Stimulated activated CD8-positive, alpha-beta memory T cell treated with anti-CD3 and anti-CD28 coated beads, Interleukin-4, amount 100 ng/mL, for 1 hour (primary cell): ENCODE data around the gene MOB2.

ENCODE experiments used
- DNase-seq, 2 donors: peaks; one replicate each; pipeline ENCODE4 v3.0.0-alpha.2; 2020; ENCODE audit warnings: low read depth in 2 of 2, low spot score in 1 of 2

Gene MOB2

GRCh38 chr11:1487851-1488574, 1.4 kb upstream of the MOB2 start:
- DNase-seq, result no peak

GRCh38 chr11:1487091-1487850, 692 bp upstream of the MOB2 start:
- no peak for DNase-seq

GRCh38 chr11:1485504-1485885, 1.1 kb downstream of the MOB2 start:
- no peak for DNase-seq

- no peak for DNase-seq
Measured at GRCh38 chr11:1484695-1485503, 1.7 kb downstream of the MOB2 start.

GRCh38 chr11:1484061-1484671, 2.4 kb downstream of the MOB2 start:
- no peak for DNase-seq

- no peak for DNase-seq
Measured at GRCh38 chr11:1483445-1483961, 3.1 kb downstream of the MOB2 start.

GRCh38 chr11:1482581-1483444, 3.8 kb downstream of the MOB2 start:
- no peak for DNase-seq

GRCh38 chr11:1481861-1482441, 4.6 kb downstream of the MOB2 start:
- no peak for DNase-seq

GRCh38 chr11:1481483-1481825, 5.1 kb downstream of the MOB2 start:
- no peak for DNase-seq

GRCh38 chr11:1480555-1481482, 5.8 kb downstream of the MOB2 start:
- DNase-seq, result no peak

GRCh38 chr11:1480191-1480554, 6.4 kb downstream of the MOB2 start:
- DNase-seq, result no peak

GRCh38 chr11:1479678-1480118, 6.9 kb downstream of the MOB2 start:
- no peak for DNase-seq

- no peak for DNase-seq
Measured at GRCh38 chr11:1479006-1479677, 7.4 kb downstream of the MOB2 start.

GRCh38 chr11:1478544-1478943, 8.0 kb downstream of the MOB2 start:
- no peak for DNase-seq

- DNase-seq, result no peak
Measured at GRCh38 chr11:1478011-1478410, 8.6 kb downstream of the MOB2 start.

- DNase-seq, result no peak
Measured at GRCh38 chr11:1476940-1477736, 9.4 kb downstream of the MOB2 start.

GRCh38 chr11:1475841-1476240, 10.7 kb downstream of the MOB2 start:
- DNase-seq, result no peak

GRCh38 chr11:1473786-1474185, 12.8 kb downstream of the MOB2 start:
- DNase-seq, result no peak
